ENCODE data around the gene CLIP1.
"Not testable (repeated sequence)": the region's sequence is repeated elsewhere in the genome, so short reads cannot be mapped to it uniquely, and the experiment has no call there.

GRCh38 chr12:122447825-122448224 is 25.4 kb upstream of the CLIP1 start:
- not testable (repeated sequence) for TF ChIP-seq CTCF, POLR2A, EP300, POLR2AphosphoS5 (IDR thresholded peaks at IDR 0.05)

All from sigmoid colon (tissue), 4 donors.